Measurements from ENCODE around the gene EXOC1L.
A peak's percentile ranks its signal among the peaks of the same experiment; 100 is the strongest.
"Not testable (repeated sequence)": the region's sequence is repeated elsewhere in the genome, so short reads cannot be mapped to it uniquely, and the experiment has no call there.

EXOC1L gene

GRCh38 chr4:55838356-55838755, 18.8 kb downstream of the EXOC1L start:
- no peak for DNase-seq (ENCODE audit: low read depth in 1 of 2, low spot score in 1 of 2)

- DNase-seq (ENCODE audit: low read depth in 1 of 2, low spot score in 1 of 2), result no peak
These were observed 19.4 kb downstream of the EXOC1L start for GRCh38 chr4:55838952-55839351.

- DNase-seq (ENCODE audit: low read depth in 1 of 2, low spot score in 1 of 2), result no peak
These were observed 21.4 kb downstream of the EXOC1L start for GRCh38 chr4:55840956-55841355.

- not testable (repeated sequence) for DNase-seq (ENCODE audit: low read depth in 1 of 2, low spot score in 1 of 2)
These were observed 22.0 kb downstream of the EXOC1L start for GRCh38 chr4:55841373-55842239.

GRCh38 chr4:55842312-55842711, 22.7 kb downstream of the EXOC1L start:
- not testable (repeated sequence) for DNase-seq (ENCODE audit: low read depth in 1 of 2, low spot score in 1 of 2)

- DNase-seq (ENCODE audit: low read depth in 1 of 2, low spot score in 1 of 2), result no peak
These were observed 30.1 kb downstream of the EXOC1L start for GRCh38 chr4:55849724-55850123.

GRCh38 chr4:55851885-55852284, 32.3 kb downstream of the EXOC1L start:
- DNase-seq (ENCODE audit: low read depth in 1 of 2, low spot score in 1 of 2), result no peak

- peak; percentile 91 to 99 for DNase-seq (ENCODE audit: low read depth in 1 of 2, low spot score in 1 of 2)
These were observed 34.0 kb downstream of the EXOC1L start, which contains the start of gene EXOC1 for GRCh38 chr4:55853484-55854046. EXOC1 (plus strand) TSS chr4:55853648; CDS start chr4:55858324, 4,676 bp downstream.

- DNase-seq (ENCODE audit: low read depth in 1 of 2, low spot score in 1 of 2), result no peak
These were observed 34.5 kb downstream of the EXOC1L start for GRCh38 chr4:55854129-55854528.

- DNase-seq (ENCODE audit: low read depth in 1 of 2, low spot score in 1 of 2), result no peak
These were observed 38.0 kb downstream of the EXOC1L start for GRCh38 chr4:55857586-55857985.

- no peak for DNase-seq (ENCODE audit: low read depth in 1 of 2, low spot score in 1 of 2)
These were observed 40.1 kb downstream of the EXOC1L start for GRCh38 chr4:55859711-55860110.

GRCh38 chr4:55864577-55865223, 45.1 kb downstream of the EXOC1L start:
- no peak for DNase-seq (ENCODE audit: low read depth in 1 of 2, low spot score in 1 of 2)

- no peak for DNase-seq (ENCODE audit: low read depth in 1 of 2, low spot score in 1 of 2)
These were observed 45.7 kb downstream of the EXOC1L start for GRCh38 chr4:55865228-55865806.

- DNase-seq (ENCODE audit: low read depth in 1 of 2, low spot score in 1 of 2), result no peak
These were observed 46.8 kb downstream of the EXOC1L start for GRCh38 chr4:55866290-55866907.

GRCh38 chr4:55866973-55867574, 47.5 kb downstream of the EXOC1L start:
- DNase-seq (ENCODE audit: low read depth in 1 of 2, low spot score in 1 of 2), result no peak

- DNase-seq (ENCODE audit: low read depth in 1 of 2, low spot score in 1 of 2), result no peak
These were observed 49.0 kb downstream of the EXOC1L start for GRCh38 chr4:55868581-55869090.

- DNase-seq (ENCODE audit: low read depth in 1 of 2, low spot score in 1 of 2), result no peak
These were observed 51.8 kb downstream of the EXOC1L start for GRCh38 chr4:55871299-55871800.

GRCh38 chr4:55874831-55875230, 55.2 kb downstream of the EXOC1L start:
- no peak for DNase-seq (ENCODE audit: low read depth in 1 of 2, low spot score in 1 of 2)

- no peak for DNase-seq (ENCODE audit: low read depth in 1 of 2, low spot score in 1 of 2)
These were observed 56.8 kb downstream of the EXOC1L start for GRCh38 chr4:55876387-55876786.

- no peak for DNase-seq (ENCODE audit: low read depth in 1 of 2, low spot score in 1 of 2)
These were observed 59.6 kb downstream of the EXOC1L start for GRCh38 chr4:55879224-55879623.

Data from stimulated activated CD4-positive, alpha-beta T cell treated with anti-CD3 and anti-CD28 coated beads, Interleukin-15, amount 100 ng/mL, for 1 hour (primary cell).